ENCODE data around the gene CCR2.
"Not testable (repeated sequence)": the region's sequence is repeated elsewhere in the genome, so short reads cannot be mapped to it uniquely, and the experiment has no call there.

Gene CCR2

GRCh38 chr3:46372492-46373359 lies 18.8 kb downstream of the CCR2 start:
- DNase-seq (ENCODE audit: low read depth, low spot score) = peak; percentile 54
- H3K4me3 ChIP-seq (ENCODE audit: low read length) = no peak overlapping the region

GRCh38 chr3:46374755-46375154 lies 20.8 kb downstream of the CCR2 start:
- DNase-seq (ENCODE audit: low read depth, low spot score) = no peak
- H3K4me3 ChIP-seq (ENCODE audit: low read length) = no peak overlapping the region

- DNase-seq (ENCODE audit: low read depth, low spot score) = no peak
- peak overlapping the region; percentile 3; the same call in 1 of the 2 replicates for H3K4me3 ChIP-seq (ENCODE audit: low read length)
Observed at GRCh38 chr3:46375218-46375617, 21.3 kb downstream of the CCR2 start.

- peak overlapping the region; percentile 3; the same call in 1 of the 2 replicates for H3K4me3 ChIP-seq (ENCODE audit: low read length)
- peak; percentile 76 for DNase-seq (ENCODE audit: low read depth, low spot score)
Observed at GRCh38 chr3:46375814-46376213, 21.9 kb downstream of the CCR2 start.

- no peak overlapping the region for H3K4me3 ChIP-seq (ENCODE audit: low read length)
- DNase-seq (ENCODE audit: low read depth, low spot score) = peak; percentile 70
Observed at GRCh38 chr3:46378426-46378942, 24.6 kb downstream of the CCR2 start.

- H3K4me3 ChIP-seq (ENCODE audit: low read length) = no peak overlapping the region
- DNase-seq (ENCODE audit: low read depth, low spot score) = no peak
Observed at GRCh38 chr3:46380471-46381221, 26.7 kb downstream of the CCR2 start.

- DNase-seq (ENCODE audit: low read depth, low spot score) = no peak
- H3K4me3 ChIP-seq (ENCODE audit: low read length) = no peak overlapping the region
Observed at GRCh38 chr3:46381625-46382024, 27.7 kb downstream of the CCR2 start.

GRCh38 chr3:46383211-46383950 lies 29.5 kb downstream of the CCR2 start:
- DNase-seq (ENCODE audit: low read depth, low spot score) = no peak
- H3K4me3 ChIP-seq (ENCODE audit: low read length) = no peak overlapping the region

GRCh38 chr3:46383951-46384330 lies 30.0 kb downstream of the CCR2 start:
- DNase-seq (ENCODE audit: low read depth, low spot score) = no peak

GRCh38 chr3:46386205-46386604 lies 32.3 kb downstream of the CCR2 start:
- no peak for DNase-seq (ENCODE audit: low read depth, low spot score)
- H3K4me3 ChIP-seq (ENCODE audit: low read length) = no peak overlapping the region

More at GRCh38 chr3:46383951-46384330, 30.0 kb downstream of the CCR2 start:
- no peak overlapping the region for H3K4me3 ChIP-seq (ENCODE audit: low read length)

- DNase-seq (ENCODE audit: low read depth, low spot score); H3K4me3 ChIP-seq (ENCODE audit: low read length): not testable (repeated sequence)
Observed at GRCh38 chr3:46388847-46389246, 34.9 kb downstream of the CCR2 start.

- no peak for DNase-seq (ENCODE audit: low read depth, low spot score)
Observed at GRCh38 chr3:46389306-46389705, 35.4 kb downstream of the CCR2 start.

GRCh38 chr3:46391526-46391925 lies 37.6 kb downstream of the CCR2 start:
- H3K4me3 ChIP-seq (ENCODE audit: low read length); DNase-seq (ENCODE audit: low read depth, low spot score): not testable (repeated sequence)

More at GRCh38 chr3:46389306-46389705, 35.4 kb downstream of the CCR2 start:
- no peak overlapping the region for H3K4me3 ChIP-seq (ENCODE audit: low read length)

GRCh38 chr3:46393011-46393410 lies 39.1 kb downstream of the CCR2 start:
- H3K4me3 ChIP-seq (ENCODE audit: low read length) = no peak overlapping the region
- DNase-seq (ENCODE audit: low read depth, low spot score) = no peak

- peak; percentile 65 for DNase-seq (ENCODE audit: low read depth, low spot score)
- no peak overlapping the region for H3K4me3 ChIP-seq (ENCODE audit: low read length)
Observed at GRCh38 chr3:46393554-46394434, 39.9 kb downstream of the CCR2 start.

- H3K4me3 ChIP-seq (ENCODE audit: low read length) = no peak overlapping the region
- no peak for DNase-seq (ENCODE audit: low read depth, low spot score)
Observed at GRCh38 chr3:46395210-46395661, 41.3 kb downstream of the CCR2 start.

- no peak overlapping the region for H3K4me3 ChIP-seq (ENCODE audit: low read length)
- no peak for DNase-seq (ENCODE audit: low read depth, low spot score)
Observed at GRCh38 chr3:46395766-46396530, 42.0 kb downstream of the CCR2 start.

GRCh38 chr3:46397111-46397510 lies 43.2 kb downstream of the CCR2 start:
- DNase-seq (ENCODE audit: low read depth, low spot score) = no peak
- no peak overlapping the region for H3K4me3 ChIP-seq (ENCODE audit: low read length)

All from Jurkat, Clone E6-1 (cell line).